HEK293 (cell line): ENCODE results near the gene CWH43.
"Not testable (repeated sequence)": the region's sequence is repeated elsewhere in the genome, so short reads cannot be mapped to it uniquely, and the experiment has no call there.

ENCODE experiments used
- CTCF ChIA-PET: fragments of 350-600 bp; formaldehyde crosslinking; extraction: SDS; loops from one replicate; lab custom pipeline; 2021; ENCODE audit warnings: antibody characterized with exemption; lab: Yijun Ruan, JAX
- POLR2A ChIA-PET: fragments of 300-600 bp; formaldehyde crosslinking; extraction: SDS; loops from one replicate; lab custom pipeline; 2020; ENCODE audit warnings: antibody characterized with exemption, inconsistent platforms; lab: Yijun Ruan, JAX
- H3K27ac ChIP-seq: fragments of 200-500 bp; sonication (Bioruptor generic); 2 replicates; pipeline ENCODE4 v1.5.1; 2014; ENCODE audit warnings: low read depth, low read length, control low read depth, inconsistent platforms; ENCODE audit errors: extremely low read depth
- H3K36me3 ChIP-seq, 2 experiments: fragments of 200-500 bp in 1 of 2; sonication (Bioruptor generic) in 1 of 2; 1 replicate in 1 of 2; 2 replicates in 1 of 2; pipeline ENCODE4 v1.5.1; 2014 to 2017; ENCODE audit warnings: inconsistent platforms in 2 of 2, low read length in 2 of 2; ENCODE audit not compliant: control insufficient read depth in 2 of 2, insufficient read depth in 1 of 2
- H3K4me1 ChIP-seq: fragments of 200-500 bp; sonication (Bioruptor generic); 2 replicates; pipeline ENCODE4 v1.5.1; 2014; ENCODE audit warnings: mild to moderate bottlenecking, low read length, inconsistent platforms; ENCODE audit not compliant: control insufficient read depth, insufficient read depth
- H3K4me3 ChIP-seq: 2 replicates; pipeline ENCODE4 v1.5.1; 2011; ENCODE audit warnings: low read depth, mild to moderate bottlenecking, control low read depth, low read length, moderate library complexity
- H3K9me3 ChIP-seq: fragments of 200-500 bp; sonication (Bioruptor generic); 2 replicates; pipeline ENCODE4 v1.5.1; 2014; ENCODE audit warnings: low read depth, low read length, inconsistent platforms; ENCODE audit not compliant: control insufficient read depth, insufficient read depth
- GLIS1 ChIP-seq: fragments of 450-650 bp; formaldehyde crosslinking; IDR thresholded peaks from 2 replicates; pipeline ENCODE4 v1.5.1; 2016; ENCODE audit warnings: missing biosample characterization, missing genetic modification characterization
- KLF9 ChIP-seq: fragments of 450-650 bp; formaldehyde crosslinking; IDR thresholded peaks from 2 replicates; pipeline ENCODE4 v1.5.1; 2016; ENCODE audit warnings: missing biosample characterization, missing genetic modification characterization, low read depth
- PATZ1 ChIP-seq: fragments of 450-650 bp; formaldehyde crosslinking; IDR thresholded peaks from 2 replicates; pipeline ENCODE4 v1.5.1; 2016; ENCODE audit warnings: missing biosample characterization, missing genetic modification characterization
- REPIN1 ChIP-seq: fragments of 450-650 bp; formaldehyde crosslinking; IDR thresholded peaks from 2 replicates; pipeline ENCODE4 v1.5.1; 2017; ENCODE audit warnings: missing biosample characterization, missing genetic modification characterization, low read depth
- SP7 ChIP-seq: fragments of 450-650 bp; formaldehyde crosslinking; IDR thresholded peaks from 2 replicates; pipeline ENCODE4 v1.5.1; 2016; ENCODE audit warnings: missing biosample characterization, missing genetic modification characterization
- ZBTB17 ChIP-seq: fragments of 450-650 bp; formaldehyde crosslinking; IDR thresholded peaks from 2 replicates; pipeline ENCODE4 v1.5.1; 2016; ENCODE audit warnings: missing biosample characterization, missing genetic modification characterization
- ZBTB6 ChIP-seq: fragments of 450-650 bp; formaldehyde crosslinking; IDR thresholded peaks from 2 replicates; pipeline ENCODE4 v1.5.1; 2017; ENCODE audit warnings: missing biosample characterization, missing genetic modification characterization
- ZBTB8A ChIP-seq: fragments of 450-650 bp; formaldehyde crosslinking; IDR thresholded peaks from 2 replicates; pipeline ENCODE4 v1.5.1; 2016; ENCODE audit warnings: missing biosample characterization, missing genetic modification characterization
- ZFHX2 ChIP-seq: fragments of 450-650 bp; formaldehyde crosslinking; conservative IDR thresholded peaks from 2 replicates; pipeline ENCODE4 v1.5.1; 2016; ENCODE audit warnings: missing biosample characterization, missing genetic modification characterization
- ZNF146 ChIP-seq: fragments of 450-650 bp; formaldehyde crosslinking; IDR thresholded peaks from 2 replicates; pipeline ENCODE4 v1.5.1; 2016; ENCODE audit warnings: missing biosample characterization, missing genetic modification characterization
- ZNF202 ChIP-seq: fragments of 450-650 bp; formaldehyde crosslinking; IDR thresholded peaks from 2 replicates; pipeline ENCODE4 v1.5.1; 2016; ENCODE audit warnings: missing biosample characterization, missing genetic modification characterization, borderline replicate concordance
- ZNF223 ChIP-seq: fragments of 450-650 bp; formaldehyde crosslinking; IDR thresholded peaks from 2 replicates; pipeline ENCODE4 v1.5.1; 2016; ENCODE audit warnings: missing biosample characterization, missing genetic modification characterization
- ZNF280C ChIP-seq: fragments of 450-650 bp; formaldehyde crosslinking; IDR thresholded peaks from 2 replicates; pipeline ENCODE4 v1.5.1; 2016; ENCODE audit warnings: missing biosample characterization, missing genetic modification characterization
- ZNF341 ChIP-seq: fragments of 450-650 bp; formaldehyde crosslinking; IDR thresholded peaks from 2 replicates; pipeline ENCODE4; 2016; ENCODE audit warnings: low read depth, missing biosample characterization, missing genetic modification characterization
- ZNF416 ChIP-seq: fragments of 450-650 bp; formaldehyde crosslinking; IDR thresholded peaks from 2 replicates; pipeline ENCODE4 v1.5.1; 2016; ENCODE audit warnings: missing biosample characterization, missing genetic modification characterization
- ZNF426 ChIP-seq: fragments of 450-650 bp; formaldehyde crosslinking; IDR thresholded peaks from 2 replicates; pipeline ENCODE4 v1.5.1; 2017; ENCODE audit warnings: missing biosample characterization, missing genetic modification characterization, mild to moderate bottlenecking, inconsistent platforms, moderate library complexity
- ZNF433 ChIP-seq: fragments of 450-650 bp; formaldehyde crosslinking; IDR thresholded peaks from 2 replicates; pipeline ENCODE4 v1.5.1; 2016; ENCODE audit warnings: missing biosample characterization, missing genetic modification characterization, low read depth
- ZNF521 ChIP-seq: fragments of 450-650 bp; formaldehyde crosslinking; IDR thresholded peaks from 2 replicates; pipeline ENCODE4 v1.5.1; 2017; ENCODE audit warnings: missing biosample characterization, mild to moderate bottlenecking, missing genetic modification characterization
- ZNF585B ChIP-seq: fragments of 450-650 bp; formaldehyde crosslinking; IDR thresholded peaks from 2 replicates; pipeline ENCODE4 v1.5.1; 2016; ENCODE audit warnings: missing biosample characterization, missing genetic modification characterization
- ZNF658 ChIP-seq: fragments of 450-650 bp; formaldehyde crosslinking; IDR thresholded peaks from 2 replicates; pipeline ENCODE4; 2016; ENCODE audit warnings: missing biosample characterization, missing genetic modification characterization
- ZNF670 ChIP-seq: fragments of 450-650 bp; formaldehyde crosslinking; IDR thresholded peaks from 2 replicates; pipeline ENCODE4 v1.5.1; 2016; ENCODE audit warnings: missing biosample characterization, missing genetic modification characterization, low read depth
- ZNF785 ChIP-seq: fragments of 450-650 bp; formaldehyde crosslinking; IDR thresholded peaks from 2 replicates; pipeline ENCODE4 v1.5.1; 2016; ENCODE audit warnings: missing biosample characterization, missing genetic modification characterization
- ZSCAN30 ChIP-seq: fragments of 450-650 bp; IDR thresholded peaks from 2 replicates; pipeline ENCODE4 v1.5.1; 2018; ENCODE audit warnings: missing biosample characterization, mild to moderate bottlenecking, missing genetic modification characterization, moderate library complexity
- ZXDB ChIP-seq: fragments of 450-650 bp; formaldehyde crosslinking; IDR thresholded peaks from 2 replicates; pipeline ENCODE4 v1.5.1; 2016; ENCODE audit warnings: missing biosample characterization, missing genetic modification characterization

The CWH43 gene

GRCh38 chr4:48979914-48980579 is 6.0 kb upstream of the CWH43 start (continued):
- no peak for TF ChIP-seq ZNF785 (tag by site-specific recombination)
- TF ChIP-seq ZBTB8A (tag by site-specific recombination), result no peak
- TF ChIP-seq ZSCAN30 (tag by site-specific recombination), result no peak
- no peak for TF ChIP-seq KLF9
- TF ChIP-seq ZXDB (tag by site-specific recombination), result no peak
- no peak for TF ChIP-seq ZNF280C

GRCh38 chr4:48984005-48984404 is 2.1 kb upstream of the CWH43 start:
- H3K4me1 ChIP-seq, H3K27ac ChIP-seq, CTCF ChIA-PET, H3K36me3 ChIP-seq, POLR2A ChIA-PET, H3K4me3 ChIP-seq, H3K9me3 ChIP-seq: not testable (repeated sequence)
- TF ChIP-seq ZNF146 (tag by site-specific recombination), result peak; percentile 75

GRCh38 chr4:48985602-48985975 is 486 bp upstream of the CWH43 start:
- ChIA-PET CTCF (no interaction called here), POLR2A (no interaction called here)
- H3K4me3 ChIP-seq, result no peak overlapping the region

More at GRCh38 chr4:48985602-48985975, 486 bp upstream of the CWH43 start:
- Histone ChIP-seq H3K9me3 (no peaks in the 10 kb centered on the region), H3K4me1 (no peaks in the 10 kb centered on the region), H3K27ac (no peak overlapping the region), H3K36me3 (no peaks in the 10 kb centered on the region)
- TF ChIP-seq ZNF785 (tag by site-specific recombination), result no peak
- TF ChIP-seq ZNF585B (tag by site-specific recombination), result no peak
- TF ChIP-seq ZNF658 (tag by site-specific recombination), result no peak
- no peak for TF ChIP-seq ZNF416
- no peak for TF ChIP-seq ZNF521 (tag by site-specific recombination)
- TF ChIP-seq PATZ1 (tag by site-specific recombination), result no peak
- TF ChIP-seq GLIS1 (tag by site-specific recombination), result no peak
- no peak for TF ChIP-seq REPIN1 (tag by site-specific recombination)
- no peak for TF ChIP-seq ZBTB6 (tag by site-specific recombination)
- TF ChIP-seq ZNF341 (tag by site-specific recombination), result no peak
- no peak for TF ChIP-seq ZNF433 (tag by site-specific recombination)
- no peak for TF ChIP-seq ZFHX2
- no peak for TF ChIP-seq ZNF426 (tag by site-specific recombination)
- TF ChIP-seq ZNF670 (tag by site-specific recombination), result no peak
- no peak for TF ChIP-seq SP7
- TF ChIP-seq ZNF223 (tag by site-specific recombination), result no peak
- TF ChIP-seq ZNF202 (tag by site-specific recombination), result no peak
- TF ChIP-seq ZBTB17 (tag by site-specific recombination), result no peak
- TF ChIP-seq, all 188 proteins: peak for 0
